SU-DHL-6 (cell line): ENCODE results near the gene STAU1.

Experiments
- CTCF ChIP-seq: fragments of 200-600 bp; sonication (generic); IDR thresholded peaks from one replicate; pipeline ENCODE4 v1.5.1; 2017; ENCODE audit warnings: antibody characterized with exemption, mild to moderate bottlenecking, low read length, moderate library complexity; ENCODE audit not compliant: insufficient read depth, poor library complexity, severe bottlenecking
- EZH2phosphoT487 ChIP-seq: fragments of 200-600 bp; sonication (generic), shearing (Covaris generic); conservative IDR thresholded peaks from 2 replicates; pipeline ENCODE4 v1.6.1; 2018; ENCODE audit warnings: mild to moderate bottlenecking, antibody characterized with exemption, low read length, moderate library complexity, mixed read lengths

- TF ChIP-seq CTCF (no peak), EZH2phosphoT487 (no peak)
Measured at GRCh38 chr20:49214571-49214970, 26.4 kb upstream of the STAU1 start.
